Heart left ventricle (tissue), 16 donors: ENCODE measurements around the gene TRIM65. TPM values are rescaled to one million over a fixed set of nuclear protein-coding genes. Genes with fewer than 3 reads are reported as not detected.

Source experiments
- ATAC-seq, 4 donors: fragments of 200-7000 bp; cut with Tn5 transposase; one replicate each; pipeline ENCODE4 v1.9.1; 2020 to 2022; ENCODE audit warnings: moderate library complexity in 4 of 4, mild to moderate bottlenecking in 3 of 4, moderate number of reproducible peaks in 1 of 4
- DNase-seq, 5 donors: peaks; one replicate each; pipeline ENCODE4 v3.0.0-alpha.2; 2020
- H3K27ac ChIP-seq, 12 donors: fragments of 200-600 bp; sonication (generic) in 4 of 12; one replicate each; pipeline versions ENCODE4 v1.5.0 to v1.8.0; 2016 to 2022; ENCODE audit warnings: mild to moderate bottlenecking in 2 of 12
- H3K27me3 ChIP-seq, 9 donors: fragments of 200-600 bp; sonication (generic) in 2 of 9; one replicate each; pipeline versions ENCODE4 v1.5.1 to v1.8.0; 2016 to 2022; ENCODE audit warnings: mild to moderate bottlenecking in 3 of 9
- H3K36me3 ChIP-seq, 9 donors: fragments of 200-600 bp; sonication (generic) in 2 of 9; one replicate each; pipeline versions ENCODE4 v1.5.0 to v1.8.0; 2018 to 2022; ENCODE audit warnings: mild to moderate bottlenecking in 2 of 9
- H3K4me1 ChIP-seq, 12 donors: fragments of 200-600 bp; sonication (generic) in 4 of 12; one replicate each; pipeline versions ENCODE4 v1.5.0 to v1.8.0; 2016 to 2022; ENCODE audit warnings: mild to moderate bottlenecking in 3 of 12
- H3K4me3 ChIP-seq, 12 donors: fragments of 200-600 bp; sonication (generic) in 4 of 12; one replicate each; pipeline versions ENCODE4 v1.5.0 to v1.8.0; 2017 to 2022; ENCODE audit warnings: mild to moderate bottlenecking in 9 of 12, moderate library complexity in 4 of 12
- H3K9me3 ChIP-seq, 12 donors: fragments of 200-600 bp; sonication (generic) in 4 of 12; one replicate each; pipeline versions ENCODE4 v1.5.0 to v1.8.0; 2016 to 2022; ENCODE audit warnings: mild to moderate bottlenecking in 1 of 12
- CTCF ChIP-seq, 12 donors: fragments of 200-600 bp; sonication (generic) in 4 of 12; IDR thresholded peaks; one replicate each; pipeline versions ENCODE4 v1.5.0 to v1.8.0; 2018 to 2022; ENCODE audit warnings: antibody characterized with exemption in 12 of 12, mild to moderate bottlenecking in 5 of 12
- POLR2A ChIP-seq, 2 donors: fragments of 450-650 bp; IDR thresholded peaks; one replicate each; pipeline ENCODE4 v1.6.1; 2017; ENCODE audit warnings: antibody characterized with exemption in 2 of 2, mild to moderate bottlenecking in 2 of 2, moderate library complexity in 2 of 2
- WGBS, 4 donors: extraction: QIAGEN DNeasy Blood & Tissue Kit in 2 of 4; methylation state at CpG; one replicate each; pipeline versions ENCODE4 v1.1.5 to v1.1.7; 2013 to 2018; 5-methylcytosine and 5-hydroxymethylcytosine counted together
- intact Hi-C, 10 donors: fragments of 100-400 bp; cut with DNase I; formaldehyde crosslinking; loops; one replicate each; pipeline versions ENCODE4 v1.11.1 to v1.14.2; 2022
- polyA plus RNA-seq, 2 donors: library from polyadenylated mRNA; stranded (reverse); fragments of 200-250 nt; gene quantifications; one replicate each; pipeline ENCODE4 v1.2.3, GENCODE V29; 2013
- total RNA-seq, 9 donors: library from RNA; depleted of rRNA in 2 of 9; stranded (reverse); fragments of >200 nt in 2 of 9; fragmentation: NEBNext Ultra II Directional in 3 of 9; extraction: Animal tissue kit (Norgen Biotek cat#: 25700) in 3 of 9; gene quantifications; one replicate each; pipeline versions ENCODE4 v1.1.0 to v1.2.4, GENCODE V29; 2016 to 2023
- donor health status: ischemic (EF 13 %, LVEDD 7.1; RV severe dilation, severe dysfunction).
- donor health status: healthy with polysubstance abuse.
- donor health status: DM: no; HTN: yes; CAD: no.
- donor health status: DM: no; HTN: no; CAD: no.
- donor health status: ischemic (EF 25% LVEDD 6.9; RV normal size, moderate dysfunction).
- donor health status: ischemic (EF 25% LVEDD 5.7; RV mildly dilated, moderate dysfunction).
- donor health status: healthy.
- donor health status: DM: yes; HTN: yes; CAD: no.
- donor health status: ischemic (EF 35%, LVEDD 5.7; RV mildly dilated, moderate dysfunction).
- donor health status: nonischemic (EF 11% LVEDD 7.7; RV severe dilation, severe dysfunction).
- donor health status: DM: yes; HTN: yes; CAD: no.
- donor health status: PGD.
- donor health status: ischemic (EF 29% LVEDD 5.4; RV normal size, mild dysfunction).
- donor health status: nonischemic (EF 23%, LVEDD 6.1; RV moderate dilation, normal function).

Gene TRIM65
- total and polyA plus RNA-seq, 11 donors = 6.8 to 16.1 (median 9.5) TPM

GRCh38 chr17:75942473-75942872 is 45.7 kb upstream of the TRIM65 start:
- Histone ChIP-seq H3K36me3 (peaks cover 0 to 51% (median 33%) of the 10 kb centered on the region in 9 donors), H3K27me3 (no peaks in the 10 kb centered on the region), H3K27ac (no peak overlapping the region), H3K9me3 (no peaks in the 10 kb centered on the region), H3K4me1 (peaks cover 0 to 15% (median 9%) of the 10 kb centered on the region in 12 donors), H3K4me3 (no peak overlapping the region)
- intact Hi-C loops = loop anchor here in 3 of 10 donors (5.0 to 10.0 kb wide), 3 partner anchors 35 to 132 kb away; partner anchors contain the start of genes ACOX1 (in 2 of the 3), TEN1 (in 2 of the 3), GALR2 (in 1 of the 3) and SRP68 (in 1 of the 3)
- TF ChIP-seq CTCF (IDR thresholded peaks at IDR 0.05) (no peak), POLR2A (IDR thresholded peaks at IDR 0.05) (no peak)
- no peak for ATAC-seq
- 85 to 93% (median 86%) methylated on average over 4 of the region's 4 CpGs for WGBS, 4 donors
- no peak for DNase-seq

- no peak for TF ChIP-seq POLR2A (IDR thresholded peaks at IDR 0.05)
- no peak for TF ChIP-seq CTCF (IDR thresholded peaks at IDR 0.05)
- no peaks in the 10 kb centered on the region for H3K27me3 ChIP-seq
- intact Hi-C loops = loop anchor here in 3 of 10 donors (5.0 to 10.0 kb wide), 3 partner anchors 34 to 133 kb away; partner anchors contain the start of genes ACOX1 (in 2 of the 3), TEN1 (in 2 of the 3), GALR2 (in 1 of the 3) and SRP68 (in 1 of the 3)
- no peak for DNase-seq
- peak overlapping the region in 2 of 12 donors; percentile 13 to 89 for H3K27ac ChIP-seq
- peak in 1 of 4 donors; percentile 12 for ATAC-seq
- H3K9me3 ChIP-seq = no peaks in the 10 kb centered on the region
- H3K4me1 ChIP-seq = peaks cover 0 to 15% (median 9%) of the 10 kb centered on the region in 12 donors
- 39 to 53% (median 50%) methylated on average over 6 of the region's 6 CpGs for WGBS, 4 donors
- H3K36me3 ChIP-seq = peaks cover 0 to 41% (median 23%) of the 10 kb centered on the region in 9 donors
- H3K4me3 ChIP-seq = peak overlapping the region in 10 of 12 donors; percentile 70 to 96 (median 84)
These were observed 44.7 kb upstream of the TRIM65 start for GRCh38 chr17:75941442-75941819.

- TF ChIP-seq POLR2A (IDR thresholded peaks at IDR 0.05) = peak; percentile 28 to 93
- peak in 3 of 12 donors; percentile 6 to 28 (median 9) for TF ChIP-seq CTCF (IDR thresholded peaks at IDR 0.05)
- intact Hi-C loops = loop anchor here in 3 of 10 donors (5.0 to 10.0 kb wide), 3 partner anchors 34 to 134 kb away; partner anchors contain the start of genes ACOX1 (in 2 of the 3), TEN1 (in 2 of the 3), GALR2 (in 1 of the 3) and SRP68 (in 1 of the 3)
These were observed 44.1 kb upstream of the TRIM65 start, which contains the start of gene FBF1 for GRCh38 chr17:75940727-75941441. Gene FBF1, minus strand, starts transcription at chr17:75941042. Its CDS starts 2,893 bp downstream, at chr17:75938149.

GRCh38 chr17:75937652-75938051 is 40.9 kb upstream of the TRIM65 start:
- TF ChIP-seq POLR2A (IDR thresholded peaks at IDR 0.05) (no peak), CTCF (IDR thresholded peaks at IDR 0.05) (no peak)
- peaks cover 0 to 15% (median 9%) of the 10 kb centered on the region in 12 donors for H3K4me1 ChIP-seq
- no peaks in the 10 kb centered on the region for H3K27me3 ChIP-seq
- no peaks in the 10 kb centered on the region for H3K9me3 ChIP-seq
- ATAC-seq (no peak), DNase-seq (no peak)
- intact Hi-C loops = no loop called here
- no peak overlapping the region for H3K4me3 ChIP-seq
- WGBS, 4 donors = 79 to 88% (median 85%) methylated on average over 13 of the region's 13 CpGs
- peaks cover 0 to 3% (median 0%) of the 10 kb centered on the region in 9 donors for H3K36me3 ChIP-seq
- H3K27ac ChIP-seq = no peak overlapping the region

More at GRCh38 chr17:75940727-75941441, 44.1 kb upstream of the TRIM65 start, which contains the start of gene FBF1:
- Histone ChIP-seq H3K4me1 (peaks cover 0 to 15% (median 9%) of the 10 kb centered on the region in 12 donors), H3K9me3 (no peaks in the 10 kb centered on the region), H3K36me3 (peaks cover 0 to 35% (median 17%) of the 10 kb centered on the region in 9 donors), H3K27me3 (no peaks in the 10 kb centered on the region), H3K27ac (peak within 1 kb of the TSS in 11 of 12 donors; percentile 45 to 89 (median 74)), H3K4me3 (peak within 1 kb of the TSS; percentile 58 to 96 (median 81))
- ATAC-seq (peak; percentile 97 to 100 (median 99)), DNase-seq (peak; percentile 94 to 97 (median 96))
- WGBS, 4 donors = 0 to 1% (median 0%) methylated on average over 15 to 63 of the region's 63 CpGs
